Stomach (tissue), 4 donors: Measurements from ENCODE around the gene VWCE.

Experiments used
- EP300 ChIP-seq: sonication (generic); formaldehyde crosslinking; IDR thresholded peaks from one replicate; pipeline ENCODE4 v1.6.1; 2017; ENCODE audit warnings: antibody characterized with exemption
- POLR2A ChIP-seq, 4 donors: fragments of 450-650 bp; IDR thresholded peaks; one replicate each; pipeline ENCODE4 v1.6.1; 2016; ENCODE audit warnings: antibody characterized with exemption in 4 of 4, control low read depth in 2 of 4, mild to moderate bottlenecking in 1 of 4, moderate library complexity in 1 of 4
- POLR2AphosphoS5 ChIP-seq, 3 donors: sonication (generic); formaldehyde crosslinking; IDR thresholded peaks; one replicate each; pipeline ENCODE4 v1.6.1; 2016; ENCODE audit warnings: antibody characterized with exemption in 3 of 3
- TF ChIP-seq, protein P1 (sequence below), 7 experiments: fragments of 450-650 bp in 4 of 7; fragments of 200-600 bp in 3 of 7; sonication (generic) in 3 of 7; IDR thresholded peaks; one replicate each; pipeline ENCODE4 v1.5.1; 2016 to 2019; ENCODE audit warnings: antibody characterized with exemption in 7 of 7, control low read depth in 2 of 7, mild to moderate bottlenecking in 1 of 7

DNA sequence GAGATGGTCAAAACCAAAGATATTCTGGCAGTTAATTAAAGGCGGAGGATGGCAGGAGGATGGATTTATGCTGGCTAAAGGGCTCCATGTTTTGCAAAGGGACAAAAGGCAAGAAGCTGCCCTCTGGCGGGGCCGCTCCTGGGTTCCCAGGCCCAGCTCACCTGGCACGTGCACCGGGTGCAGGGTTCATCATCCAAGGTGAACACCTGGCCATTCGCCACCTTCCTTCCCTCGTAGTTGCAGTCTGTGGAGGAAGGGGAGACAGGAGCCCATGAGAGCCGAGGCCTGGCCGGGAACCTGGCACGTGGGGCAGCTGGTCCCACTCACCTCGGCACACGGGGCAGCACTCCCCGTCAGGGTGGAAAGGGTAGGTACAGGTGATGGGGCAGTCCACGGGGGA is 30.3 kb downstream of the VWCE start:
- TF ChIP-seq, protein P1, sequence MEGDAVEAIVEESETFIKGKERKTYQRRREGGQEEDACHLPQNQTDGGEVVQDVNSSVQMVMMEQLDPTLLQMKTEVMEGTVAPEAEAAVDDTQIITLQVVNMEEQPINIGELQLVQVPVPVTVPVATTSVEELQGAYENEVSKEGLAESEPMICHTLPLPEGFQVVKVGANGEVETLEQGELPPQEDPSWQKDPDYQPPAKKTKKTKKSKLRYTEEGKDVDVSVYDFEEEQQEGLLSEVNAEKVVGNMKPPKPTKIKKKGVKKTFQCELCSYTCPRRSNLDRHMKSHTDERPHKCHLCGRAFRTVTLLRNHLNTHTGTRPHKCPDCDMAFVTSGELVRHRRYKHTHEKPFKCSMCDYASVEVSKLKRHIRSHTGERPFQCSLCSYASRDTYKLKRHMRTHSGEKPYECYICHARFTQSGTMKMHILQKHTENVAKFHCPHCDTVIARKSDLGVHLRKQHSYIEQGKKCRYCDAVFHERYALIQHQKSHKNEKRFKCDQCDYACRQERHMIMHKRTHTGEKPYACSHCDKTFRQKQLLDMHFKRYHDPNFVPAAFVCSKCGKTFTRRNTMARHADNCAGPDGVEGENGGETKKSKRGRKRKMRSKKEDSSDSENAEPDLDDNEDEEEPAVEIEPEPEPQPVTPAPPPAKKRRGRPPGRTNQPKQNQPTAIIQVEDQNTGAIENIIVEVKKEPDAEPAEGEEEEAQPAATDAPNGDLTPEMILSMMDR (IDR thresholded peaks at IDR 0.05) = no peak
- TF ChIP-seq POLR2AphosphoS5 (IDR thresholded peaks at IDR 0.05) = no peak
- no peak for TF ChIP-seq POLR2A (IDR thresholded peaks at IDR 0.05)
- TF ChIP-seq EP300 = no peak
